ENCODE measurements around the gene FARSB. TPM values are rescaled to one million over a fixed set of nuclear protein-coding genes. Genes with fewer than 3 reads are reported as not detected.

Gene FARSB
- total RNA-seq, 1 experiment from 2014 or later: 50.7 TPM

GRCh38 chr2:222690564-222691200, 34.8 kb upstream of the FARSB start (continued):
- TF ChIP-seq, protein P1, sequence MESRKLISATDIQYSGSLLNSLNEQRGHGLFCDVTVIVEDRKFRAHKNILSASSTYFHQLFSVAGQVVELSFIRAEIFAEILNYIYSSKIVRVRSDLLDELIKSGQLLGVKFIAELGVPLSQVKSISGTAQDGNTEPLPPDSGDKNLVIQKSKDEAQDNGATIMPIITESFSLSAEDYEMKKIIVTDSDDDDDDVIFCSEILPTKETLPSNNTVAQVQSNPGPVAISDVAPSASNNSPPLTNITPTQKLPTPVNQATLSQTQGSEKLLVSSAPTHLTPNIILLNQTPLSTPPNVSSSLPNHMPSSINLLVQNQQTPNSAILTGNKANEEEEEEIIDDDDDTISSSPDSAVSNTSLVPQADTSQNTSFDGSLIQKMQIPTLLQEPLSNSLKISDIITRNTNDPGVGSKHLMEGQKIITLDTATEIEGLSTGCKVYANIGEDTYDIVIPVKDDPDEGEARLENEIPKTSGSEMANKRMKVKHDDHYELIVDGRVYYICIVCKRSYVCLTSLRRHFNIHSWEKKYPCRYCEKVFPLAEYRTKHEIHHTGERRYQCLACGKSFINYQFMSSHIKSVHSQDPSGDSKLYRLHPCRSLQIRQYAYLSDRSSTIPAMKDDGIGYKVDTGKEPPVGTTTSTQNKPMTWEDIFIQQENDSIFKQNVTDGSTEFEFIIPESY (IDR thresholded peaks at IDR 0.05; ENCODE audit: extremely low read depth, insufficient replicate concordance, low read length): no peak
- TF ChIP-seq TCF7L2 (IDR thresholded peaks at IDR 0.05; ENCODE audit: borderline replicate concordance, extremely low read depth, insufficient read depth, insufficient read length) (no peak), ZNF274 (IDR thresholded peaks at IDR 0.05; ENCODE audit: low read depth, low read length) (no peak)

DNA sequence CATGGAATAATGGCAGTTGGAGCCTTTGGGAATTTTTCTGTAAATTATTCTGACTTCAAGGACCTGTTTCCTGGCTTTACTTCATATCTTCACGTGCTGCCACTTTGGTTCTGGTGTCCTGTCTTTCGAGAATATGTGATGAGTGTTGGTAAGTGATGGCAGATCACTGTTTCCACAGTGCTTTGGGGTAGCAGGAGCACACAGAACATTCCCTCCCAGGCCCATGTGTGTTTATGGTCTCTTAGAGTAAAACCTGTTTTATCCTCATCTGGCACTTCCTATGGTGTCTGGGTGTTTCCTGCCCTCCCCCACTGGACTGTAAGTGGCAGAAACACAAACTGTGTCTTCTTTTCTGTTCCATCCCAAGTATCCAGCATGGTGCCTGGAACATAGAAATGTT, 33.4 kb upstream of the FARSB start:
- intact Hi-C loops (cut with micrococcal nuclease): no loop called here
- no peaks in the 10 kb centered on the region for H3K36me3 ChIP-seq (ENCODE audit: control insufficient read depth in 1 of 2, insufficient read depth in 2 of 2, low read length in 2 of 2)
- no peak overlapping the region for H3K4me2 ChIP-seq (ENCODE audit: low read length)
- H3K9ac ChIP-seq (ENCODE audit: low read length): no peak overlapping the region
- H2AFZ ChIP-seq (ENCODE audit: low read depth, low read length, poor library complexity, severe bottlenecking): peak overlapping the region; percentile 11
- no peaks in the 10 kb centered on the region for H4K20me1 ChIP-seq (ENCODE audit: insufficient read depth)
- no peaks in the 10 kb centered on the region for H3K27me3 ChIP-seq (ENCODE audit: insufficient read depth, low read length)
- H3K9me2 ChIP-seq (ENCODE audit: insufficient read depth): no peaks in the 10 kb centered on the region
- no peak overlapping the region for H3K4me3 ChIP-seq (replicated peaks in 1 of 2; ENCODE audit: low read depth in 1 of 2, low read length in 2 of 2)
- BruUV-seq (replicated peaks): no TSS peak
- peaks cover 0 to 7% of the 10 kb centered on the region in 2 experiments; a peak in 2 of 4 replicates for H3K4me1 ChIP-seq (ENCODE audit: control insufficient read depth in 1 of 2, insufficient read depth in 2 of 2, low read length in 2 of 2)
- no peaks in the 10 kb centered on the region for H3K9me3 ChIP-seq (ENCODE audit: control insufficient read depth in 1 of 2, insufficient read depth in 1 of 2, low read depth in 1 of 2, low read length in 2 of 2)
- ATAC-seq (no peak), DNase-seq (ENCODE audit: low read depth, low spot score) (no peak)
- no peak overlapping the region for H3K27ac ChIP-seq (ENCODE audit: low read depth, low read length)
- ChIA-PET RAD21 (ENCODE audit: low non-redundant PET in 1 of 2, low total read pairs in 2 of 2, uncharacterized antibody in 2 of 2, unreplicated experiment in 2 of 2) (no interaction called here), CTCF (interaction anchor here (0.5 to 2.0 kb wide), 5 partner anchors 10 to 371 kb away, joined by 3 to 16 read pairs (median 4); no protein-coding TSS in a partner anchor), POLR2A (no interaction called here)
- H3K79me2 ChIP-seq (ENCODE audit: insufficient read depth, low read length): no peaks in the 10 kb centered on the region
- no peak for TF ChIP-seq RAD21 (IDR thresholded peaks at IDR 0.05; ENCODE audit: low read depth)
- TF ChIP-seq ZFX (IDR thresholded peaks at IDR 0.05): no peak
- TF ChIP-seq CTCF (IDR thresholded peaks at IDR 0.05 in 2 of 3, conservative IDR thresholded peaks at IDR 0.05 in 1 of 3; ENCODE audit: borderline replicate concordance in 1 of 3, insufficient read depth in 1 of 3, low read depth in 2 of 3, low read length in 2 of 3): no peak
- no peak for TF ChIP-seq MAX (IDR thresholded peaks at IDR 0.05)
- no peak for TF ChIP-seq POLR2AphosphoS5 (IDR thresholded peaks at IDR 0.05; ENCODE audit: low read depth, low read length)
- TF ChIP-seq YY1 (IDR thresholded peaks at IDR 0.05; ENCODE audit: extremely low read depth, insufficient replicate concordance, low read depth, low read length): no peak
- TF ChIP-seq CBX3 (IDR thresholded peaks at IDR 0.05; ENCODE audit: low read depth): no peak
- TF ChIP-seq ELF1 (IDR thresholded peaks at IDR 0.05; ENCODE audit: borderline replicate concordance, low read depth): no peak
- no peak for TF ChIP-seq ZNF274 (IDR thresholded peaks at IDR 0.05; ENCODE audit: low read depth, low read length)
- TF ChIP-seq JUND (IDR thresholded peaks at IDR 0.05): no peak
- TF ChIP-seq, protein P2, sequence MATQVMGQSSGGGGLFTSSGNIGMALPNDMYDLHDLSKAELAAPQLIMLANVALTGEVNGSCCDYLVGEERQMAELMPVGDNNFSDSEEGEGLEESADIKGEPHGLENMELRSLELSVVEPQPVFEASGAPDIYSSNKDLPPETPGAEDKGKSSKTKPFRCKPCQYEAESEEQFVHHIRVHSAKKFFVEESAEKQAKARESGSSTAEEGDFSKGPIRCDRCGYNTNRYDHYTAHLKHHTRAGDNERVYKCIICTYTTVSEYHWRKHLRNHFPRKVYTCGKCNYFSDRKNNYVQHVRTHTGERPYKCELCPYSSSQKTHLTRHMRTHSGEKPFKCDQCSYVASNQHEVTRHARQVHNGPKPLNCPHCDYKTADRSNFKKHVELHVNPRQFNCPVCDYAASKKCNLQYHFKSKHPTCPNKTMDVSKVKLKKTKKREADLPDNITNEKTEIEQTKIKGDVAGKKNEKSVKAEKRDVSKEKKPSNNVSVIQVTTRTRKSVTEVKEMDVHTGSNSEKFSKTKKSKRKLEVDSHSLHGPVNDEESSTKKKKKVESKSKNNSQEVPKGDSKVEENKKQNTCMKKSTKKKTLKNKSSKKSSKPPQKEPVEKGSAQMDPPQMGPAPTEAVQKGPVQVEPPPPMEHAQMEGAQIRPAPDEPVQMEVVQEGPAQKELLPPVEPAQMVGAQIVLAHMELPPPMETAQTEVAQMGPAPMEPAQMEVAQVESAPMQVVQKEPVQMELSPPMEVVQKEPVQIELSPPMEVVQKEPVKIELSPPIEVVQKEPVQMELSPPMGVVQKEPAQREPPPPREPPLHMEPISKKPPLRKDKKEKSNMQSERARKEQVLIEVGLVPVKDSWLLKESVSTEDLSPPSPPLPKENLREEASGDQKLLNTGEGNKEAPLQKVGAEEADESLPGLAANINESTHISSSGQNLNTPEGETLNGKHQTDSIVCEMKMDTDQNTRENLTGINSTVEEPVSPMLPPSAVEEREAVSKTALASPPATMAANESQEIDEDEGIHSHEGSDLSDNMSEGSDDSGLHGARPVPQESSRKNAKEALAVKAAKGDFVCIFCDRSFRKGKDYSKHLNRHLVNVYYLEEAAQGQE (IDR thresholded peaks at IDR 0.05; ENCODE audit: low read depth): no peak
- TF ChIP-seq SP1 (IDR thresholded peaks at IDR 0.05; ENCODE audit: low read depth): no peak
- no peak for TF ChIP-seq CEBPB (IDR thresholded peaks at IDR 0.05; ENCODE audit: low read depth)
- TF ChIP-seq EGR1 (IDR thresholded peaks at IDR 0.05; ENCODE audit: low read depth): no peak
- TF ChIP-seq, protein P3, sequence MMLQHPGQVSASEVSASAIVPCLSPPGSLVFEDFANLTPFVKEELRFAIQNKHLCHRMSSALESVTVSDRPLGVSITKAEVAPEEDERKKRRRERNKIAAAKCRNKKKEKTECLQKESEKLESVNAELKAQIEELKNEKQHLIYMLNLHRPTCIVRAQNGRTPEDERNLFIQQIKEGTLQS (IDR thresholded peaks at IDR 0.05): no peak
- TF ChIP-seq SRF (IDR thresholded peaks at IDR 0.05; ENCODE audit: low read depth): no peak
